ENCODE data around the gene NR6A1.

- no peak for TF ChIP-seq POLR2A (IDR thresholded peaks at IDR 0.05)
- TF ChIP-seq, protein P1, sequence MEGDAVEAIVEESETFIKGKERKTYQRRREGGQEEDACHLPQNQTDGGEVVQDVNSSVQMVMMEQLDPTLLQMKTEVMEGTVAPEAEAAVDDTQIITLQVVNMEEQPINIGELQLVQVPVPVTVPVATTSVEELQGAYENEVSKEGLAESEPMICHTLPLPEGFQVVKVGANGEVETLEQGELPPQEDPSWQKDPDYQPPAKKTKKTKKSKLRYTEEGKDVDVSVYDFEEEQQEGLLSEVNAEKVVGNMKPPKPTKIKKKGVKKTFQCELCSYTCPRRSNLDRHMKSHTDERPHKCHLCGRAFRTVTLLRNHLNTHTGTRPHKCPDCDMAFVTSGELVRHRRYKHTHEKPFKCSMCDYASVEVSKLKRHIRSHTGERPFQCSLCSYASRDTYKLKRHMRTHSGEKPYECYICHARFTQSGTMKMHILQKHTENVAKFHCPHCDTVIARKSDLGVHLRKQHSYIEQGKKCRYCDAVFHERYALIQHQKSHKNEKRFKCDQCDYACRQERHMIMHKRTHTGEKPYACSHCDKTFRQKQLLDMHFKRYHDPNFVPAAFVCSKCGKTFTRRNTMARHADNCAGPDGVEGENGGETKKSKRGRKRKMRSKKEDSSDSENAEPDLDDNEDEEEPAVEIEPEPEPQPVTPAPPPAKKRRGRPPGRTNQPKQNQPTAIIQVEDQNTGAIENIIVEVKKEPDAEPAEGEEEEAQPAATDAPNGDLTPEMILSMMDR (IDR thresholded peaks at IDR 0.05) = no peak
- no peak for TF ChIP-seq POLR2AphosphoS5 (IDR thresholded peaks at IDR 0.05)
These were observed 21.8 kb downstream of the NR6A1 start for GRCh38 chr9:124749284-124749683.
